ENCODE data around the gene RTTN.

The RTTN gene

GRCh38 chr18:70207181-70207580, 1.7 kb upstream of the RTTN start:
- DNase-seq (ENCODE audit: low read depth): no peak

DNA sequence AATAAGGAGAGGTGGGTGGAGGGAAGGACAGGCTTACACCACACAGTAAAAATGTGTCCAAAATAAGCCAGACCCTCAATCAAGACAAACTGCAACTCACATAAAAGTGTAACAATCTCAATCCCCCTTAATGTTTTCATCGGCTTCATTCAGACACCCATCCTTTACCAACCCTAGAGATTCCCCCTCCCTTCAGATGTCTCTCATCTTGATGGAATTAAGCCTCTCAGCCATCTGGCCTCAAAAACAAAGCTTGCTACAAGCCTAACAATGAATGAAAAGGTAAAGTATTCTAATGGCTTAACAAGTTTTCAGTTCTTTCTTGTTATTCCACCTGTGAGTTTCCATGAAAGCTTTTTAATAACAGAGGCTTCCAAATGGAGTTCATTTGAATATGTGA, 5.2 kb downstream of the RTTN start:
- DNase-seq (ENCODE audit: low read depth): no peak

DNA sequence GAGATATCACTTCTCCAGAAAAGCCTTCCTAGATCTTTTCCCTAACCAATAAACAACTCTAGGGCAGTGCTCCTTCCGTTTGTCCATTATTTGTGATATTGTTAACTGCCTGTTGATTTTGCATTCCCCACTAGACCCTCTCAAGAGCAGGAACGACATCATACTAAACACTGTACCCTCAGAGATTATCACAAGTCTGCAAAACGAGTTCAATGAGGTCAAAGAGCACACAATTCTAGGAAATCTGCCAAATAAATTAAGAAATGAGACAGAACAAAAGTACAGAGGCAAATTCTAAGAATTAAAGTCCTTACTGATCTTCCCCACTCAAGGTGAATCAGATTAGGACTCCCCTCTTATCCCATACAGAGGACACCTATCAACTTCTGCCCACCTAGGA, 7.6 kb downstream of the RTTN start:
- DNase-seq (ENCODE audit: low read depth): no peak

- no peak for DNase-seq (ENCODE audit: low read depth)
These were observed 8.5 kb downstream of the RTTN start for GRCh38 chr18:70197026-70197425.

DNA sequence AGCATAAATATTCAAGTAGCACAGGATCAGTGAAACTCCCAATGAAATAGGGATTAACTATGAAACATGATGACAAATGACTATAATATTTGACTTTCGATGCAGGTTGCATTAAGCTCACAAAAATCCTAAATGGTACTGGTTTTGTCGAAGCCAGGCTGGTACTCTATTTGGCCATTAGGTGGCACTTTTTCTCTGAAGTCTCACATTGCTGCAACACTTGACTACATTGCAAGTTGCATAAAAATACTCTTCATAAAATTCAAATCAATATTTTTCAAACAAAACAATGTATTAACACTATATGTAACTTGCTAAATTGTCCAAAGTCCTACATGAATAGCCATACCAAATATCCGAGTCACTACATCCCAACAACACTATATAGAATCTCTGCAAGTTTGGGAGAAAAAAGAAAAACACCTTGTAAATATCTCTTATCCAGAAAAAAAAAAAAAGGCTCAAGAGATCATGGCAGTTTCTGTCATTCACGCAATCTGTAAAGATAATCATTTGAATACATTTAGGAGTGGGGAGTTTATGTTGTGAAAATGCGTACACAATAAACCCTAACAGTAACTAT, 9.5 kb downstream of the RTTN start:
- DNase-seq (ENCODE audit: low read depth): no peak

- no peak for DNase-seq (ENCODE audit: low read depth)
These were observed 10.4 kb downstream of the RTTN start for GRCh38 chr18:70195014-70195614.

- DNase-seq (ENCODE audit: low read depth): no peak
These were observed 11.1 kb downstream of the RTTN start for GRCh38 chr18:70194227-70194890.

- no peak for DNase-seq (ENCODE audit: low read depth)
These were observed 15.0 kb downstream of the RTTN start for GRCh38 chr18:70190529-70190928.

DNA sequence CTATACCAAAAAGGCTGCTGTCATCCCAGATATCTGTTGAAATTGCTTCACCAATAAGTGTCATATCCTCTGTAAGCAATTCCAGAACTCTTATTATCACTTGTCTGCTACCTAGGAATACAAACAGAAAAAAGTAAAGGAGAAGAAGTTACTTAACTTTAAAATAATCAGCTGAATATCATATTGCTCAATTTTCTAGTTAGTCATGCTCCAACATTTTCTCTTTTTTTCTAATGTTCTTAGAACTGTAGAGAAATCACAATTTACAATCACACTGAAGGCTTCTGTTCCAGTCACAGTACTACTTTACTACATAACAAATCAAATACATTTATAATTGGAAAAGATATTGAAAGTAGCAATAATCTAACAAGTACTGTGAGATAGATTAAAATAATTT, 17.4 kb downstream of the RTTN start:
- no peak for DNase-seq (ENCODE audit: low read depth)

GRCh38 chr18:70183441-70183840, 22.0 kb downstream of the RTTN start:
- no peak for DNase-seq (ENCODE audit: low read depth)

DNA sequence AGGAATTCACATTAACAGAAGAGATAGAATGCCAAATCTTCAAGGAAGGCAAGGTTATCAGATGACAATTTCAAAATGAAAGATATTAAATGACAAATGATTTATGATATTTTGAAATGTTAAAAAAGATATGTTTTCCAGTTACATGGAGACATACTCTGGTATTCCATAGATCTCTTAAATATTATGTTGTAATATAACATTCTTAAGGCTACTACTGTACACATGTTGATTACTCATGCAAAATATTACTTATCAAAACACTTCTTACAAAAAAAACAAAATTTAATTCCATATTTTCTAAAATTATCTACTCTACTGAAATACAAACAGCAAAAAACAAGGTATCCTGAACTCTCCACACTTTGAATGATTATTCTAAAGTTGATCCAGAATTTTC, 22.9 kb downstream of the RTTN start:
- DNase-seq (ENCODE audit: low read depth): no peak

DNA sequence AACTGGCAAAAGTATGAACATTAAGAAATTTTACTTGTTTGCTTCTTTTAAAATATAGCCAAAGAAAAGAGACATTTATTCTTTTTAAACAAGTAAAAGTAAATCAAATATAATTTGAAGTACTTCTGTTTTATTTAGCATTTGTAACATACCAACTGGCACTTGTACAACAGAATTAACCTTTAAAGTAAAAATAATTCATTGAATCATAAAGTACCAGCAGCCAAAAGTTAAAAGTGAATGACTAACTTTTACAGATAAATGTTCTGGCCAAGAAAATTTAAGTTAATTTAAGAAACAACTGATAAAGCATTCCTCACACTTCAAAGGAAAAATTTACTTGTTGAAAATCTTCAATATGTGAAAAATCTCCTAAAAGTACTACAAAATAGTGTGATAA, 23.8 kb downstream of the RTTN start:
- DNase-seq (ENCODE audit: low read depth): no peak

DNA sequence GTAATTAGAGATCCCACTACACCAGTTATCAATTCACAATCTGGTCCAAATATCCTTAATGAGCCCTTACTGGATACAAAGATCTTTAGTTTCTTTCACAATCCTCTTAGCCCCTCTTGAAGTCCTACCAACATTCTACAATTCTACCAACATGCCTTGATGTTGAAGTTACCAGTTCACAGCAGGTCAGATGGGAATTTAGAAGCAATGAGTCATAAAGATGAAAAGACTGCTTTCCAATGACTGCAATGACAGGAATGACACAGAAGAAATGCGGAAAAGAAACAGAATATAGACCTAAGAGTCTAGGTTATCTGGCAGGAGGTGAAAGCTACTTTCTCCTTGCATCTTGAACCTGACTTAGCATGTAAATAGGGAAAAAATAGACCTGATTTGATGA, 24.5 kb downstream of the RTTN start:
- no peak for DNase-seq (ENCODE audit: low read depth)

GRCh38 chr18:70176537-70176936, 28.9 kb downstream of the RTTN start:
- DNase-seq (ENCODE audit: low read depth): no peak

GRCh38 chr18:70175216-70175615, 30.3 kb downstream of the RTTN start:
- no peak for DNase-seq (ENCODE audit: low read depth)

DNA sequence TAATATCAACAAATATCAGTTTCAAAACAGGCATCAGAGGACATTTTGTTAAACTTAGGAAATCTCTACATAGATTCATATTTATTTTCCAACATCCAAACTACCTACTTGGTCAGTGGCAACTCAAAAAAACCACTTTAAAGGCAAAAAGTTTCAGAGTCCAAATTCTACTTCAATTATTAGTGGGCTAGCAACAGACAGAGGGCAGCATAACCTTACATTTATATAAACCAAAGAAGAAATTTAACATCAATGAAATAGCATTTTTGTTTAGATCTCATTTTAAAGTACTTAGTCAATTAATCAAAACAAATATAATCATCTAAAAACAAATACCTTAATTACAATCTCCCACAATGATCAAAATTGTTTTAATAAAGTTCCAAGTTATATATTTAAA, 33.3 kb downstream of the RTTN start:
- DNase-seq (ENCODE audit: low read depth): no peak

DNA sequence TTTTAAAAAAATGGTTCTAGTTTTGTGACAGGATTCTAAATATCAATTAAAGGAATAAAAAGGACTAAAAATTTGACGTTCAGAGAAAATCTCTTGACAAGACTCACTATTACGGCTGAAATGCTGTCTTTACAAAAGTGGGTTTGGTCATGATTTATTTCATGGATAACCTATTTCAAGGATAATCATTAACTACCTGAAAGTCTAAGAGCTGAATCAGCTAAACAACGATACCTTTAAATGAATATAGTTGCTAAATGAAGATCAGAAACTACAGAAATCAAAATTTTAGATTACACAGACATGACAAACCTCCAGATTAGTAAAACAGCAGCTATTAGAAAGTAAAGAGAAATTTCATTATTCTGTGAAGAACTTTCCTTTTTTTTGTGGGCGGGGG, 35.7 kb downstream of the RTTN start:
- DNase-seq (ENCODE audit: low read depth): no peak

- no peak for DNase-seq (ENCODE audit: low read depth)
These were observed 38.8 kb downstream of the RTTN start for GRCh38 chr18:70166668-70167067.

DNA sequence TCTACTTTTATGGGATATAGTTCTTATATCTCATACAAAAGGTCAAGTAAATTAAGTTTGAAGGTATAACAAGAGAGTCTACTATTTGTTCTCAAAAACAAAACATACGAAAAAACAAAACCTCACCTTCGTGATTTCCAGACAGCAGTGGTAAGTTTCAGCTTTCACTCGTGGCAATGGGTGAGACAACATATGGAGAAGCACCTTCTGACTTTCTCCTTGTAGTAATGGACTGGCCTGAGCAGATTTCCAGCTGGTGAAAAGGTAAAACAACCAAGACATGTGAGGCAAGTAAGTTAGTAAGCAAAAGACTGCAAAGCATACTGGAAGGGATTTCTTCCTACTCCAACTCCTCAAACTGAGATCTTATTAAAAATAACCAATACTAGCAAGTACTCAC, 39.6 kb downstream of the RTTN start:
- DNase-seq (ENCODE audit: low read depth): no peak

DNA sequence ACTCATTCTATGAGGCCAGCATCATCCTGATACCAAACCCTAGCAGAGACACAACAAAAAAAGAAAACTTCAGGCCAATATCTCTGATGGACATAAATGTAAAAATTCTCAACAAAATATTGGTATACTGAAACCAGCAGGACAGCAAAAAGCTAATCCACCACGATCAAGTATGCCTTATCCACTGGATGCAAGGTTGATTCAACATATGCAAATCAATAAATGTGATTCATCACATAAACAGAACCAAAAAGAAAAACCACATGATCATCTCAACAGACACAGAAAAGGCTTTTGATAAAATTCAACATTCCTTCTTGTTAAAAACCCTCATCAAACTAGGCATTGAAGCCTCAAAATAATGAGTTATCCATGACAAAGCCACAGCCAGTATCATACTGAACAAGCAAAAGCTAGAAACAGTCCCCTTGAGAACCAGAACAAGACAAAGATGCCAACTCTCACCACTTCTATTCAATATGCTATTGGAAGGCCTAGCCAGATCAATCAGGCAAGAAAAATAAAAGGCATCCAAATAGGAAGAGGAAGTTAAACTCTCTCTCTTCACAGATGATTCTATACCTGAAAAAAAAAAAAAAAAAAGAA, 45.3 kb downstream of the RTTN start:
- DNase-seq (ENCODE audit: low read depth): no peak

GRCh38 chr18:70158992-70159717, 46.3 kb downstream of the RTTN start:
- DNase-seq (ENCODE audit: low read depth): no peak

- DNase-seq (ENCODE audit: low read depth): no peak
These were observed 48.6 kb downstream of the RTTN start for GRCh38 chr18:70156886-70157285.
